ENCODE results near the gene OR5K4. TPM values are rescaled to one million over a fixed set of nuclear protein-coding genes. Genes with fewer than 3 reads are reported as not detected.

OR5K4 gene
- total RNA-seq, 2 experiments from 2014 or later = not detected

GRCh38 chr3:98350082-98350481, 3.6 kb upstream of the OR5K4 start:
- no peaks in the 10 kb centered on the region for H3K9me3 Mint-ChIP-seq
- DNase-seq (no peak), ATAC-seq (no peak)
- ChIA-PET CTCF (no interaction called here), POLR2A (no interaction called here)
- no peaks in the 10 kb centered on the region for H3K4me1 Mint-ChIP-seq (ENCODE audit: low read depth)
- no peaks in the 10 kb centered on the region for H3K36me3 Mint-ChIP-seq (ENCODE audit: low read depth)
- peaks cover 10% of the 10 kb centered on the region for H3K27me3 Mint-ChIP-seq
- no peak overlapping the region for H3K27ac Mint-ChIP-seq
- no peak for TF ChIP-seq CTCF (IDR thresholded peaks at IDR 0.05)
- intact Hi-C loops (cut with micrococcal nuclease) = no loop called here
- H3K4me3 Mint-ChIP-seq = no peak overlapping the region

- H3K27me3 Mint-ChIP-seq = peaks cover 5% of the 10 kb centered on the region
- no peak overlapping the region for H3K4me3 Mint-ChIP-seq
- intact Hi-C loops (cut with micrococcal nuclease) = no loop called here
- no peak for DNase-seq
- no peak for TF ChIP-seq CTCF (IDR thresholded peaks at IDR 0.05)
- H3K27ac Mint-ChIP-seq = no peak overlapping the region
- POLR2A ChIA-PET = no interaction called here
- no peak for ATAC-seq
- no peaks in the 10 kb centered on the region for H3K4me1 Mint-ChIP-seq (ENCODE audit: low read depth)
- H3K9me3 Mint-ChIP-seq = peaks cover 14% of the 10 kb centered on the region
- CTCF ChIA-PET = no interaction called here
- H3K36me3 Mint-ChIP-seq (ENCODE audit: low read depth) = peaks cover 3% of the 10 kb centered on the region
Measured at GRCh38 chr3:98359250-98359649, 5.6 kb downstream of the OR5K4 start.

DNA sequence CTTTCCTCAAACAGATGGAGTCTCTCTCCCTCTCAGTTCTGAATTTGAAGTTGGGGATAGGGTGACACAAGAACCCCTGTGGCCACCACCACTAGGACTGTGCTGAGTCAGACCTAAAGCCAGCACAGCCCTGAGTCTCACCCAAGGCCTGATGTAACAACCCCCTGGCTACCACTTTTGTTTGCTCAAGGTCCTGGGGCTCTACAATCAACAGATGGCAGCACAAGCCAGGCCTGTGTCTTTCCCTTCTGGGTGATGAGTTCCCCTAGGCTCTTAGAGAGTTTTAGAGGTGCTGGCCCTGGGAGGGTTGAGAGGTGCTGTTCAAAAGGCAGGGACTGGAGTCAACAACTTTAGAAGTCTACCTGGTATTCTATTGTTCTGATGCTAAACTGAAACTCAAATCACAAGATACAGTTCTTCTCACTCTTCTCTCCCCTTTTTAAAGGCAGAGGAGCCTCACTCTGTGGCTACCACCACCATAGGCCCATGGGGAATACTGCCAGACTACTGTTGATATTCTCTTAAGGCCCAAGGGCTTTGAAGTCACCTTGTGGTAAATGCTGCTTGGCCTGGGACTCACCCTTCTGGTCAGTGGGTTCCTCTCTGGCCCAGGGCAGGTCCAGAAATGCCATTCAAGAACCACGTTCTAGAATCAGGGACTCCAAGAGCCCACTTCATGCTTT, 6.5 kb downstream of the OR5K4 start:
- no peak for TF ChIP-seq CTCF (IDR thresholded peaks at IDR 0.05)

GRCh38 chr3:98360681-98361080, 7.0 kb downstream of the OR5K4 start:
- H3K9me3 Mint-ChIP-seq = peaks cover 15% of the 10 kb centered on the region
- ChIA-PET CTCF (no interaction called here), POLR2A (interaction anchor here (0.5 kb wide), 1 partner anchor 28 kb away, joined by 3 read pairs; no protein-coding TSS in a partner anchor)
- peaks cover 3% of the 10 kb centered on the region for H3K27me3 Mint-ChIP-seq
- intact Hi-C loops (cut with micrococcal nuclease) = no loop called here
- TF ChIP-seq CTCF (IDR thresholded peaks at IDR 0.05) = no peak
- H3K36me3 Mint-ChIP-seq (ENCODE audit: low read depth) = peaks cover 3% of the 10 kb centered on the region
- H3K27ac Mint-ChIP-seq = no peak overlapping the region
- no peak overlapping the region for H3K4me3 Mint-ChIP-seq
- DNase-seq (no peak), ATAC-seq (no peak)
- H3K4me1 Mint-ChIP-seq (ENCODE audit: low read depth) = no peaks in the 10 kb centered on the region

More for the DNA sequence above, 6.5 kb downstream of the OR5K4 start:
- H3K4me3 Mint-ChIP-seq = no peak overlapping the region
- H3K27ac Mint-ChIP-seq = no peak overlapping the region
- peaks cover 14% of the 10 kb centered on the region for H3K9me3 Mint-ChIP-seq
- CTCF ChIA-PET = no interaction called here
- H3K4me1 Mint-ChIP-seq (ENCODE audit: low read depth) = no peaks in the 10 kb centered on the region
- peaks cover 3% of the 10 kb centered on the region for H3K27me3 Mint-ChIP-seq
- peaks cover 3% of the 10 kb centered on the region for H3K36me3 Mint-ChIP-seq (ENCODE audit: low read depth)
- intact Hi-C loops (cut with micrococcal nuclease) = no loop called here
- ATAC-seq (peak; percentile 65), DNase-seq (peak; percentile 28)
- POLR2A ChIA-PET = no interaction called here

DNA sequence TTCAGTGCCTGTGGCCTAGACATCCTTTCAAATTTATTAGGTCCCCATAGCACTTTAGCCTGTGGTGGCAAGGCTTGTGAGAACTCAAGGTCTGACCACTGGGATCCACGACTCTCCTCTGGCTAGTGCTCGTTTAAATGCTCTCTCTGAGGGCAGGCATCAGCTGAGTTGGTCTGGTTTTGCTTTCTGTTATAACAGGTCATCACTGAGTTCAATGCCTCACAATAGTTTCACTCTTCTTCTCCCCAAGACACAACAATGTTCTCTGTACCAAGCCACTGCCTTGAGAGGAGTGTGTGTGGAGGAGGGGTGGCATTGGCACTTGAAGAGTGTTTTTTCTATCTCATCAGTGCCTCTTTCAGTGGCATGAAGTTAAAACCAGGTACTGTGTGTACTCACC, 7.6 kb downstream of the OR5K4 start:
- ATAC-seq = no peak

More for the DNA sequence above, 7.6 kb downstream of the OR5K4 start:
- H3K4me1 Mint-ChIP-seq (ENCODE audit: low read depth) = no peaks in the 10 kb centered on the region
- no peak for DNase-seq
- peaks cover 3% of the 10 kb centered on the region for H3K36me3 Mint-ChIP-seq (ENCODE audit: low read depth)
- no peak overlapping the region for H3K27ac Mint-ChIP-seq
- no peak for TF ChIP-seq CTCF (IDR thresholded peaks at IDR 0.05)
- ChIA-PET CTCF (no interaction called here), POLR2A (interaction anchor here (0.5 kb wide), 1 partner anchor 27 kb away, joined by 3 read pairs; no protein-coding TSS in a partner anchor)
- peaks cover 3% of the 10 kb centered on the region for H3K27me3 Mint-ChIP-seq
- peaks cover 15% of the 10 kb centered on the region for H3K9me3 Mint-ChIP-seq
- H3K4me3 Mint-ChIP-seq = no peak overlapping the region
- intact Hi-C loops (cut with micrococcal nuclease) = no loop called here
